Tibial nerve (tissue), 4 donors: ENCODE results near the gene SMAD5. TPM values are rescaled to one million over a fixed set of nuclear protein-coding genes. Genes with fewer than 3 reads are reported as not detected.

Experiments used
- DNase-seq, 2 donors: peaks; one replicate each; pipeline ENCODE4 v3.0.0-alpha.2; 2019; ENCODE audit warnings: low spot score in 2 of 2
- H3K27ac ChIP-seq, 4 donors: fragments of 200-600 bp; sonication (generic) in 3 of 4; one replicate each; pipeline ENCODE4 v1.5.1; 2017 to 2019; ENCODE audit warnings: mild to moderate bottlenecking in 1 of 4
- H3K27me3 ChIP-seq, 2 donors: fragments of 200-600 bp; sonication (generic) in 1 of 2; one replicate each; pipeline versions ENCODE4 v1.5.1 to v1.6.0; 2017 to 2019
- H3K36me3 ChIP-seq, 3 donors: fragments of 200-600 bp; sonication (generic); one replicate each; pipeline ENCODE4 v1.5.1; 2018 to 2019
- H3K4me1 ChIP-seq, 4 donors: fragments of 200-600 bp; sonication (generic) in 3 of 4; one replicate each; pipeline ENCODE4 v1.5.1; 2017 to 2019
- H3K4me3 ChIP-seq, 4 donors: fragments of 200-600 bp; sonication (generic) in 3 of 4; one replicate each; pipeline ENCODE4 v1.5.1; 2017 to 2019; ENCODE audit warnings: mild to moderate bottlenecking in 1 of 4, moderate library complexity in 1 of 4
- H3K9me3 ChIP-seq, 4 donors: fragments of 200-600 bp; sonication (generic) in 3 of 4; one replicate each; pipeline ENCODE4 v1.5.1; 2017 to 2019
- CTCF ChIP-seq, 5 experiments: fragments of 200-600 bp in 3 of 5; fragments of 450-650 bp in 2 of 5; sonication (generic) in 3 of 5; IDR thresholded peaks; one replicate each; pipeline ENCODE4 v1.5.1; 2016 to 2019; ENCODE audit warnings: antibody characterized with exemption in 5 of 5, mild to moderate bottlenecking in 3 of 5, moderate library complexity in 2 of 5
- EP300 ChIP-seq, 2 donors: sonication (generic); formaldehyde crosslinking; IDR thresholded peaks; one replicate each; pipeline ENCODE4 v1.6.1; 2017; ENCODE audit warnings: antibody characterized with exemption in 2 of 2, mild to moderate bottlenecking in 1 of 2
- POLR2A ChIP-seq, 2 donors: fragments of 450-650 bp; IDR thresholded peaks; one replicate each; pipeline ENCODE4 v1.6.1; 2017; ENCODE audit warnings: antibody characterized with exemption in 2 of 2, mild to moderate bottlenecking in 2 of 2, moderate library complexity in 2 of 2
- WGBS, 2 donors: methylation state at CpG; one replicate each; pipeline ENCODE4 v1.1.5; 2018; 5-methylcytosine and 5-hydroxymethylcytosine counted together
- total RNA-seq, 4 donors: library from RNA; depleted of rRNA; stranded (reverse); fragments of >200 nt; gene quantifications; one replicate each; pipeline ENCODE4 v1.1.0, GENCODE V29; 2016

The SMAD5 gene
- total RNA-seq, 4 donors from 2014 or later = 34.5 to 65.5 (median 54.3) TPM

- Histone ChIP-seq H3K36me3 (peaks cover 0 to 41% (median 0%) of the 10 kb centered on the region in 3 donors), H3K27me3 (peaks cover 0 to 4% of the 10 kb centered on the region in 2 donors), H3K4me3 (no peak overlapping the region), H3K4me1 (peaks cover 0 to 3% (median 0%) of the 10 kb centered on the region in 4 donors), H3K27ac (no peak overlapping the region), H3K9me3 (no peaks in the 10 kb centered on the region)
- DNase-seq = no peak
- no peak for TF ChIP-seq EP300 (IDR thresholded peaks at IDR 0.05)
- no peak for TF ChIP-seq CTCF (IDR thresholded peaks at IDR 0.05)
- TF ChIP-seq POLR2A (IDR thresholded peaks at IDR 0.05) = no peak
- WGBS, 2 donors = 86 to 91% methylated on average over 5 of the region's 5 CpGs
Observed at GRCh38 chr5:136185974-136186665, 53.5 kb downstream of the SMAD5 start.

DNA sequence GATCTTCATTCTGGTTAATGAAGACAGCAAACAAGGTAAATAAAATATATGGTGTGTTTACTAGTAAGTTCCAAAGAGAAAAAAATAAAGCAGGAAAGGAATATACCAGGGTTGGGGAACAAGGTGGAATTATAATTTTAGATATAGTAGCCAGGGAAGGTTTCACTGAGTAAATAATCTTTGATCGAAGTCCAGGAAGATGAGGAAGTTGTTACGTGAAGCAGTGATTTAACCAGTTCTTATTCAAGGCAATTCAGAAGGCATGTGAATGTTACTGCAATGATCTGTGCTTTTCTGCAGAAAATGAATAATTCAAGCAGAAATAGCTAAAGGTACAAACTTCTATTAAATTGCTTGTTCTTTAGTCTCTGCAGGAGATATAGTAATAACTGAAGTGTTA, 54.2 kb downstream of the SMAD5 start:
- WGBS, 2 donors = 80 to 83% methylated on average over 2 of the region's 2 CpGs
- Histone ChIP-seq H3K36me3 (peaks cover 0 to 41% (median 0%) of the 10 kb centered on the region in 3 donors), H3K27ac (no peak overlapping the region), H3K9me3 (no peaks in the 10 kb centered on the region), H3K27me3 (peaks cover 0 to 11% of the 10 kb centered on the region in 2 donors), H3K4me1 (peaks cover 0 to 10% (median 2%) of the 10 kb centered on the region in 4 donors), H3K4me3 (no peak overlapping the region)
- no peak for DNase-seq
- TF ChIP-seq EP300 (IDR thresholded peaks at IDR 0.05) (no peak), CTCF (IDR thresholded peaks at IDR 0.05) (no peak), POLR2A (IDR thresholded peaks at IDR 0.05) (no peak)

GRCh38 chr5:136188859-136189258, 56.2 kb downstream of the SMAD5 start:
- 92% methylated on average over 7 of the region's 7 CpGs for WGBS, 2 donors
- H3K4me1 ChIP-seq = peaks cover 0 to 28% (median 16%) of the 10 kb centered on the region in 4 donors
- H3K4me3 ChIP-seq = no peak overlapping the region
- DNase-seq = no peak
- H3K27me3 ChIP-seq = peaks cover 0 to 32% of the 10 kb centered on the region in 2 donors
- no peaks in the 10 kb centered on the region for H3K9me3 ChIP-seq
- peaks cover 0 to 41% (median 0%) of the 10 kb centered on the region in 3 donors for H3K36me3 ChIP-seq
- H3K27ac ChIP-seq = no peak overlapping the region
- no peak for TF ChIP-seq EP300 (IDR thresholded peaks at IDR 0.05)
- TF ChIP-seq CTCF (IDR thresholded peaks at IDR 0.05) = no peak
- no peak for TF ChIP-seq POLR2A (IDR thresholded peaks at IDR 0.05)

DNA sequence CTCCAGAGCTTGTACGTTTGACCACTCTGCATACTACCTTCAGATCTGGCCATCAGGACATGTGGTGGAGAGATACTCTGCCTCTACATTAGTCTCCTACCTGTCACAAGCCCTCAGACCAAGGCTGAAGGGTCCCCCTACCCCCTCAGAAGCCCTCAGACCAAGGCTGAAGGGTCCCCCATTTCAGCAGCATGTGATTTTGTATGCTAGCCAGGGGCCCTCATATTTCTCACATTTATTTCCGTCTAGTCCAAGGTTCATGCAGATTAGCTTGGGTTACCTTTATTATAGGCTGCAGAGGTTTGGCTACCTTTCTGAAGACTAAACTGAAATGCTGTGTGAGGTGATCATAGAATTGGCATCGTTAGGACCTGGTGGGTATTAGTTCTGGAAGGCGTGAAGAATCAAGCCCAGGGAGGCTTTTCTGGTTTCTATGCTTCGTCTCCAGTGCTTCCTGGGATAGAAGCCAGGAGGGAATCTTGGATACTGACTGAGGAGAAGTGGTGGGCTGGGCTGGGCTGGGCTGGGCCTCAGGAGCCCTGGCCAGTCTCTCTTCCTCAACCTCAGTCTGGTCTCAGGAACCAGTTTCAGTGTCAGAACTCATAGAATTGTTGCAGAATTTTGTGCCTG, 57.6 kb downstream of the SMAD5 start:
- 30 to 53% methylated on average over 5 of the region's 5 CpGs for WGBS, 2 donors
- H3K27ac ChIP-seq = no peak overlapping the region
- TF ChIP-seq CTCF (IDR thresholded peaks at IDR 0.05) = no peak
- TF ChIP-seq EP300 (IDR thresholded peaks at IDR 0.05) = no peak
- no peak for TF ChIP-seq POLR2A (IDR thresholded peaks at IDR 0.05)

GRCh38 chr5:136190904-136191303, 58.3 kb downstream of the SMAD5 start:
- 0 to 11% methylated on average over 1 of the region's 1 CpG for WGBS, 2 donors
- H3K9me3 ChIP-seq = no peaks in the 10 kb centered on the region
- peaks cover 0 to 50% of the 10 kb centered on the region in 2 donors for H3K27me3 ChIP-seq
- peaks cover 0 to 38% (median 0%) of the 10 kb centered on the region in 3 donors for H3K36me3 ChIP-seq
- no peak for TF ChIP-seq POLR2A (IDR thresholded peaks at IDR 0.05)
- TF ChIP-seq EP300 (IDR thresholded peaks at IDR 0.05) = no peak
- TF ChIP-seq CTCF (IDR thresholded peaks at IDR 0.05) = no peak
- H3K27ac ChIP-seq = no peak overlapping the region
- no peak overlapping the region for H3K4me3 ChIP-seq
- no peak for DNase-seq
- peaks cover 0 to 31% (median 16%) of the 10 kb centered on the region in 4 donors for H3K4me1 ChIP-seq

More for the DNA sequence above, 57.6 kb downstream of the SMAD5 start:
- H3K9me3 ChIP-seq = no peaks in the 10 kb centered on the region
- peaks cover 0 to 45% of the 10 kb centered on the region in 2 donors for H3K27me3 ChIP-seq
- peaks cover 0 to 41% (median 0%) of the 10 kb centered on the region in 3 donors for H3K36me3 ChIP-seq
- H3K4me1 ChIP-seq = peaks cover 0 to 28% (median 16%) of the 10 kb centered on the region in 4 donors
- DNase-seq = no peak
- no peak overlapping the region for H3K4me3 ChIP-seq
